Glutamatergic neuron (in vitro differentiated cells): Measurements from ENCODE around the gene RXFP1. TPM values are rescaled to one million over a fixed set of nuclear protein-coding genes. Genes with fewer than 3 reads are reported as not detected.

Source experiments
- DNase-seq: peaks from one replicate; pipeline ENCODE4 v3.0.0; 2022
- H3K27ac Mint-ChIP-seq: one replicate; pipeline ENCODE4 v1.8.0; 2020; ENCODE audit warnings: mild to moderate bottlenecking, mixed read lengths, inconsistent platforms; ENCODE audit not compliant: unreplicated experiment
- H3K27me3 Mint-ChIP-seq: one replicate; pipeline ENCODE4 v1.8.0; 2020; ENCODE audit warnings: mild to moderate bottlenecking, moderate library complexity, mixed read lengths, inconsistent platforms; ENCODE audit not compliant: unreplicated experiment
- H3K36me3 Mint-ChIP-seq: one replicate; pipeline ENCODE4 v1.8.0; 2020; ENCODE audit warnings: mild to moderate bottlenecking, mixed read lengths, inconsistent platforms; ENCODE audit not compliant: unreplicated experiment
- H3K4me1 Mint-ChIP-seq: one replicate; pipeline ENCODE4 v1.8.0; 2020; ENCODE audit warnings: mild to moderate bottlenecking, low read depth, mixed read lengths, inconsistent platforms; ENCODE audit not compliant: unreplicated experiment
- H3K4me3 Mint-ChIP-seq: one replicate; pipeline ENCODE4 v1.8.0; 2020; ENCODE audit warnings: mild to moderate bottlenecking, mixed read lengths, inconsistent platforms; ENCODE audit not compliant: unreplicated experiment
- H3K9me3 Mint-ChIP-seq: one replicate; pipeline ENCODE4 v1.8.0; 2020; ENCODE audit warnings: mild to moderate bottlenecking, moderate library complexity, mixed read lengths, inconsistent platforms; ENCODE audit not compliant: unreplicated experiment
- CTCF ChIP-seq: fragments of 200-600 bp; sonication (generic); IDR thresholded peaks from one replicate; pipeline ENCODE4 v1.5.0; 2021; ENCODE audit not compliant: partially characterized antibody, unreplicated experiment
- total RNA-seq: library from RNA; stranded (reverse); fragmentation: NEBNext Ultra II Directional; extraction: Animal tissue kit (Norgen Biotek cat#: 25700); gene quantifications from one replicate; pipeline ENCODE4 v1.2.1, GENCODE V29; 2021; ENCODE audit not compliant: unreplicated experiment

RXFP1 gene
- total RNA-seq, 1 donor from 2014 or later = not detected

GRCh38 chr4:158613046-158613445 is 91.4 kb downstream of the RXFP1 start:
- no peaks in the 10 kb centered on the region for H3K4me1 Mint-ChIP-seq
- H3K9me3 Mint-ChIP-seq = no peaks in the 10 kb centered on the region
- H3K27ac Mint-ChIP-seq = no peak overlapping the region
- no peak for DNase-seq
- no peaks in the 10 kb centered on the region for H3K27me3 Mint-ChIP-seq
- H3K4me3 Mint-ChIP-seq = no peak overlapping the region
- H3K36me3 Mint-ChIP-seq = no peaks in the 10 kb centered on the region
- TF ChIP-seq CTCF = no peak

GRCh38 chr4:158617956-158618355 is 96.3 kb downstream of the RXFP1 start:
- Mint-ChIP-seq H3K4me1 (no peaks in the 10 kb centered on the region), H3K27ac (no peak overlapping the region), H3K4me3 (no peak overlapping the region)

GRCh38 chr4:158621729-158622128 is 100.0 kb downstream of the RXFP1 start:
- Mint-ChIP-seq H3K36me3 (no peaks in the 10 kb centered on the region), H3K27me3 (no peaks in the 10 kb centered on the region), H3K9me3 (no peaks in the 10 kb centered on the region), H3K4me1 (no peaks in the 10 kb centered on the region), H3K27ac (no peak overlapping the region), H3K4me3 (no peak overlapping the region)
- no peak for DNase-seq
- TF ChIP-seq CTCF = no peak

More at GRCh38 chr4:158617956-158618355, 96.3 kb downstream of the RXFP1 start:
- no peak for TF ChIP-seq CTCF
- Mint-ChIP-seq H3K36me3 (no peaks in the 10 kb centered on the region), H3K27me3 (no peaks in the 10 kb centered on the region), H3K9me3 (no peaks in the 10 kb centered on the region)
- no peak for DNase-seq

GRCh38 chr4:158622251-158622650 is 100.6 kb downstream of the RXFP1 start:
- no peak overlapping the region for H3K27ac Mint-ChIP-seq
- no peaks in the 10 kb centered on the region for H3K4me1 Mint-ChIP-seq
- TF ChIP-seq CTCF = no peak
- no peak overlapping the region for H3K4me3 Mint-ChIP-seq
- H3K36me3 Mint-ChIP-seq = no peaks in the 10 kb centered on the region
- H3K9me3 Mint-ChIP-seq = no peaks in the 10 kb centered on the region
- DNase-seq = no peak
- H3K27me3 Mint-ChIP-seq = no peaks in the 10 kb centered on the region

- TF ChIP-seq CTCF = peak; percentile 82
- no peak for DNase-seq
- no peaks in the 10 kb centered on the region for H3K36me3 Mint-ChIP-seq
Measured at GRCh38 chr4:158624889-158625478, 103.3 kb downstream of the RXFP1 start.

More at GRCh38 chr4:158624889-158625478, 103.3 kb downstream of the RXFP1 start:
- Mint-ChIP-seq H3K27me3 (peaks cover 2% of the 10 kb centered on the region), H3K27ac (no peak overlapping the region), H3K9me3 (no peaks in the 10 kb centered on the region), H3K4me1 (no peaks in the 10 kb centered on the region), H3K4me3 (no peak overlapping the region)
